HepG2 (cell line): ENCODE results near the gene DDX24. TPM values are rescaled to one million over a fixed set of nuclear protein-coding genes. Genes with fewer than 3 reads are reported as not detected.

ENCODE experiments used
- CENPX ChIP-seq: sonication (generic); formaldehyde crosslinking; IDR thresholded peaks from 2 replicates; pipeline ENCODE4 v1.9.0; 2021; ENCODE audit warnings: mild to moderate bottlenecking, missing genetic modification reagents, moderate library complexity
- HOXD1 ChIP-seq: sonication (generic); formaldehyde crosslinking; IDR thresholded peaks from 2 replicates; pipeline ENCODE4 v1.5.0; 2020; ENCODE audit warnings: missing genetic modification reagents
- KLF16 ChIP-seq, 2 experiments: sonication (generic) in 1 of 2; formaldehyde crosslinking in 1 of 2; IDR thresholded peaks; 2 replicates each; pipeline versions ENCODE4 v1.6.1 to v1.8.0; 2016 to 2023; ENCODE audit warnings: missing genetic modification reagents in 2 of 2, missing compliant biosample characterization in 1 of 2
- KMT2B ChIP-seq: IDR thresholded peaks from 2 replicates; pipeline ENCODE4 v1.6.1; 2016; ENCODE audit warnings: missing genetic modification reagents, missing compliant biosample characterization
- LCORL ChIP-seq, 2 experiments: fragments of 450-650 bp in 1 of 2; sonication (generic) in 1 of 2; formaldehyde crosslinking in 1 of 2; IDR thresholded peaks; 2 replicates each; pipeline versions ENCODE4 v1.5.0 to v1.6.1; 2017 to 2020; ENCODE audit warnings: antibody characterized with exemption in 1 of 2, missing genetic modification reagents in 1 of 2
- POGZ ChIP-seq: sonication (generic); formaldehyde crosslinking; IDR thresholded peaks from 2 replicates; pipeline ENCODE4 v1.4.0; 2020; ENCODE audit warnings: mild to moderate bottlenecking, missing genetic modification reagents
- RXRA ChIP-seq: sonication (generic); formaldehyde crosslinking; IDR thresholded peaks from 2 replicates; pipeline ENCODE4 v1.5.1; 2020; ENCODE audit warnings: missing genetic modification reagents
- SAP130 ChIP-seq: IDR thresholded peaks from 2 replicates; pipeline ENCODE4 v1.6.1; 2016; ENCODE audit warnings: low read depth
- SETDB1 ChIP-seq: sonication (generic); formaldehyde crosslinking; IDR thresholded peaks from 2 replicates; pipeline ENCODE4 v1.5.1; 2020; ENCODE audit warnings: missing genetic modification reagents, mild to moderate bottlenecking, borderline replicate concordance
- SRSF4 ChIP-seq: fragments of 200-400 bp; formaldehyde crosslinking; IDR thresholded peaks from one replicate; pipeline ENCODE4 v1.6.1; 2018; ENCODE audit warnings: mild to moderate bottlenecking, low read depth, low read length, moderate library complexity; ENCODE audit not compliant: poor library complexity, severe bottlenecking
- TBX2 ChIP-seq: sonication (generic); formaldehyde crosslinking; IDR thresholded peaks from 2 replicates; pipeline ENCODE4 v1.5.0; 2020; ENCODE audit warnings: missing genetic modification reagents, mild to moderate bottlenecking, borderline replicate concordance
- U2AF1 ChIP-seq: fragments of 200-400 bp; formaldehyde crosslinking; optimal IDR thresholded peaks from 2 replicates; pipeline ENCODE3; 2017; ENCODE audit warnings: mild to moderate bottlenecking, low read depth, low read length
- ZBTB26 ChIP-seq: IDR thresholded peaks from 2 replicates; pipeline ENCODE4 v1.6.1; 2016; ENCODE audit warnings: missing compliant biosample characterization, missing genetic modification reagents, borderline replicate concordance
- ZNF205 ChIP-seq: IDR thresholded peaks from 2 replicates; pipeline ENCODE4 v1.6.1; 2018; ENCODE audit warnings: missing biosample characterization, missing genetic modification reagents
- ZNF350 ChIP-seq: sonication (generic); formaldehyde crosslinking; IDR thresholded peaks from 2 replicates; pipeline ENCODE4 v1.4.0; 2020; ENCODE audit warnings: mild to moderate bottlenecking, low read depth, missing genetic modification reagents, borderline replicate concordance
- ZNF382 ChIP-seq: sonication (generic); formaldehyde crosslinking; IDR thresholded peaks from 2 replicates; pipeline ENCODE4 v1.5.0; 2020; ENCODE audit warnings: missing genetic modification reagents, mild to moderate bottlenecking, borderline replicate concordance
- ZNF574 ChIP-seq: sonication (generic); formaldehyde crosslinking; IDR thresholded peaks from 2 replicates; pipeline ENCODE4 v1.4.0; 2020; ENCODE audit warnings: missing genetic modification reagents
- ZNF652 ChIP-seq: IDR thresholded peaks from 2 replicates; pipeline ENCODE4 v1.6.1; 2016; ENCODE audit warnings: low read depth, borderline replicate concordance
- polyA plus RNA-seq, 8 experiments: library from polyadenylated mRNA; depleted of rRNA in 3 of 8; stranded (reverse) in 7 of 8; unstranded in 1 of 8; fragments of >200 nt; fragmentation: Illumina TruSeq in 4 of 8; extraction: Trizol in 4 of 8; gene quantifications; 2 replicates each; pipeline versions ENCODE4 v1.2.1 to v1.2.3, GENCODE V29; 2011 to 2016; ENCODE audit warnings: low read depth in 4 of 8, missing spikeins in 1 of 8, mixed read lengths in 1 of 8; ENCODE audit not compliant: insufficient read depth in 1 of 8
- total RNA-seq, 5 experiments: library from RNA; depleted of rRNA; stranded (reverse); fragments of >200 nt; fragmentation: Illumina TruSeq; extraction: Trizol; gene quantifications; 2 replicates each; pipeline ENCODE4 v1.2.3, GENCODE V29; 2016; ENCODE audit warnings: low read depth in 1 of 5
- TF ChIP-seq, protein P1 (sequence below): sonication (generic); formaldehyde crosslinking; conservative IDR thresholded peaks from 2 replicates; pipeline ENCODE4 v1.4.0; 2020; ENCODE audit warnings: missing genetic modification reagents
- TF ChIP-seq, protein P2 (sequence below): sonication (generic); formaldehyde crosslinking; IDR thresholded peaks from 2 replicates; pipeline ENCODE4 v1.5.0; 2020; ENCODE audit warnings: mild to moderate bottlenecking, missing genetic modification reagents, moderate library complexity

The DDX24 gene
- total and polyA plus RNA-seq, 2 of the 13 experiments (the other 11 are each of a cell fraction or from before 2014, with no cell fraction given): 67.3 to 149 TPM

DNA sequence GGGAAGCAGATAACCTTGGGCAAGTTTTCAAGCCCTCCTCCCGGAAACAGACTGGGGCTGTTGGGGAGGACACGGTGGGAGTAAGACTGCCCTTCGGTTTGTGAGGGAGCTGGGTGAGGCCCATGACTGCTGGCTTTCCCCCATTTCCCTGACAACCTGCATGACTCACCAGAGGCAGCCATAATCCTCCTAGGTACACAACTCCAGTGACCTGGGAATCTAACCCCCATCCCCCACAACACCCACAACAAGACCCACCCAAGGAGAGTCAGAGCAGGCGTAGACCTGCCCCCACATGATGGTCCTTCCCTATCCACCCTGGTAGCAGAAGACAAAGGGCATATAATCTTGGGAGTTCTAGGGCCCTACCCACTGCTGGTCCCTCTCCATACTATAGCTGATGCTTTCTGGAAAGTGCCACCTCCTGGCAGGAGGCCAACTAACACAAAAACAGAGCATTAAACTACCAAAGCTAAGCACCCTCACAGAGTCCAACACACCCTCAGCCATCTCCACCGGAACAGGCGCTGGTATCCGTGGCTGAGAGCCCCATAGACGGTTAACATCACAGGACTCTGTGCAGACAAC, 14.8 kb downstream of the DDX24 start (continued):
- no peak for TF ChIP-seq ZNF652 (CRISPR knock-in tag)
- TF ChIP-seq ZNF205 (CRISPR knock-in tag): no peak
- TF ChIP-seq RXRA (CRISPR knock-in tag): 0 out of 2 replicates have a peak, but pooled peaks have one; percentile 14
- no peak for TF ChIP-seq ZBTB26 (CRISPR knock-in tag)
- no peak for TF ChIP-seq ZNF382
- TF ChIP-seq SRSF4: no peak
- no peak for TF ChIP-seq TBX2 (CRISPR knock-in tag)
- TF ChIP-seq, protein P1, sequence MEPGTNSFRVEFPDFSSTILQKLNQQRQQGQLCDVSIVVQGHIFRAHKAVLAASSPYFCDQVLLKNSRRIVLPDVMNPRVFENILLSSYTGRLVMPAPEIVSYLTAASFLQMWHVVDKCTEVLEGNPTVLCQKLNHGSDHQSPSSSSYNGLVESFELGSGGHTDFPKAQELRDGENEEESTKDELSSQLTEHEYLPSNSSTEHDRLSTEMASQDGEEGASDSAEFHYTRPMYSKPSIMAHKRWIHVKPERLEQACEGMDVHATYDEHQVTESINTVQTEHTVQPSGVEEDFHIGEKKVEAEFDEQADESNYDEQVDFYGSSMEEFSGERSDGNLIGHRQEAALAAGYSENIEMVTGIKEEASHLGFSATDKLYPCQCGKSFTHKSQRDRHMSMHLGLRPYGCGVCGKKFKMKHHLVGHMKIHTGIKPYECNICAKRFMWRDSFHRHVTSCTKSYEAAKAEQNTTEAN: no peak
- no peak for TF ChIP-seq KMT2B (CRISPR knock-in tag)
- TF ChIP-seq CENPX (CRISPR knock-in tag): no peak
- TF ChIP-seq U2AF1: no peak
- TF ChIP-seq, protein P2, sequence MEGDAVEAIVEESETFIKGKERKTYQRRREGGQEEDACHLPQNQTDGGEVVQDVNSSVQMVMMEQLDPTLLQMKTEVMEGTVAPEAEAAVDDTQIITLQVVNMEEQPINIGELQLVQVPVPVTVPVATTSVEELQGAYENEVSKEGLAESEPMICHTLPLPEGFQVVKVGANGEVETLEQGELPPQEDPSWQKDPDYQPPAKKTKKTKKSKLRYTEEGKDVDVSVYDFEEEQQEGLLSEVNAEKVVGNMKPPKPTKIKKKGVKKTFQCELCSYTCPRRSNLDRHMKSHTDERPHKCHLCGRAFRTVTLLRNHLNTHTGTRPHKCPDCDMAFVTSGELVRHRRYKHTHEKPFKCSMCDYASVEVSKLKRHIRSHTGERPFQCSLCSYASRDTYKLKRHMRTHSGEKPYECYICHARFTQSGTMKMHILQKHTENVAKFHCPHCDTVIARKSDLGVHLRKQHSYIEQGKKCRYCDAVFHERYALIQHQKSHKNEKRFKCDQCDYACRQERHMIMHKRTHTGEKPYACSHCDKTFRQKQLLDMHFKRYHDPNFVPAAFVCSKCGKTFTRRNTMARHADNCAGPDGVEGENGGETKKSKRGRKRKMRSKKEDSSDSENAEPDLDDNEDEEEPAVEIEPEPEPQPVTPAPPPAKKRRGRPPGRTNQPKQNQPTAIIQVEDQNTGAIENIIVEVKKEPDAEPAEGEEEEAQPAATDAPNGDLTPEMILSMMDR: 0 out of 2 replicates have a peak, but pooled peaks have one; percentile 22
- TF ChIP-seq ZNF350: peak; percentile 18; the same call in 1 of the 2 replicates
- TF ChIP-seq KLF16 (CRISPR knock-in tag; IDR thresholded peaks at IDR 0.05): no peak
- TF ChIP-seq SAP130 (CRISPR knock-in tag): peak; percentile 39; the same call in 1 of the 2 replicates
- TF ChIP-seq LCORL (IDR thresholded peaks at IDR 0.05): peak; percentile 33; the same call in 1 of the 2 replicates
- TF ChIP-seq LCORL (CRISPR knock-in tag; IDR thresholded peaks at IDR 0.05): no peak
- TF ChIP-seq ZNF574 (CRISPR knock-in tag): peak; percentile 70
- 0 out of 2 replicates have a peak, but pooled peaks have one; percentile 11 for TF ChIP-seq POGZ (CRISPR knock-in tag)
- no peak for TF ChIP-seq HOXD1
- no peak for TF ChIP-seq SETDB1 (CRISPR knock-in tag)
